ENCODE results near the gene KAT6B.

The KAT6B gene

GRCh38 chr10:74930965-74931364, 104.6 kb downstream of the KAT6B start:
- in situ Hi-C loops (cut with MboI; ENCODE audit: low sequenced_read_pairs): no loop called here
- Histone ChIP-seq H3K27me3 (ENCODE audit: low read depth) (peaks cover 15% of the 10 kb centered on the region), H3K9me3 (no peaks in the 10 kb centered on the region), H3K4me3 (no peak overlapping the region), H3K4me1 (no peaks in the 10 kb centered on the region), H3K36me3 (replicated peaks) (no peaks in the 10 kb centered on the region)
- DNase-seq (ENCODE audit: low spot score in 2 of 2): no peak

GRCh38 chr10:74932648-74933047, 106.2 kb downstream of the KAT6B start:
- in situ Hi-C loops (cut with MboI; ENCODE audit: low sequenced_read_pairs): no loop called here
- DNase-seq (ENCODE audit: low spot score in 2 of 2): no peak

GRCh38 chr10:74934100-74934812, 107.9 kb downstream of the KAT6B start:
- H3K4me3 ChIP-seq: no peak overlapping the region
- H3K9me3 ChIP-seq: no peaks in the 10 kb centered on the region
- no peaks in the 10 kb centered on the region for H3K36me3 ChIP-seq (replicated peaks)
- peaks cover 39% of the 10 kb centered on the region for H3K27me3 ChIP-seq (ENCODE audit: low read depth)
- in situ Hi-C loops (cut with MboI; ENCODE audit: low sequenced_read_pairs): no loop called here
- no peak for DNase-seq (ENCODE audit: low spot score in 2 of 2)
- no peaks in the 10 kb centered on the region for H3K4me1 ChIP-seq

More at GRCh38 chr10:74932648-74933047, 106.2 kb downstream of the KAT6B start:
- Histone ChIP-seq H3K27me3 (ENCODE audit: low read depth) (peaks cover 29% of the 10 kb centered on the region), H3K4me3 (no peak overlapping the region), H3K36me3 (replicated peaks) (no peaks in the 10 kb centered on the region), H3K4me1 (no peaks in the 10 kb centered on the region), H3K9me3 (no peaks in the 10 kb centered on the region)

DNA sequence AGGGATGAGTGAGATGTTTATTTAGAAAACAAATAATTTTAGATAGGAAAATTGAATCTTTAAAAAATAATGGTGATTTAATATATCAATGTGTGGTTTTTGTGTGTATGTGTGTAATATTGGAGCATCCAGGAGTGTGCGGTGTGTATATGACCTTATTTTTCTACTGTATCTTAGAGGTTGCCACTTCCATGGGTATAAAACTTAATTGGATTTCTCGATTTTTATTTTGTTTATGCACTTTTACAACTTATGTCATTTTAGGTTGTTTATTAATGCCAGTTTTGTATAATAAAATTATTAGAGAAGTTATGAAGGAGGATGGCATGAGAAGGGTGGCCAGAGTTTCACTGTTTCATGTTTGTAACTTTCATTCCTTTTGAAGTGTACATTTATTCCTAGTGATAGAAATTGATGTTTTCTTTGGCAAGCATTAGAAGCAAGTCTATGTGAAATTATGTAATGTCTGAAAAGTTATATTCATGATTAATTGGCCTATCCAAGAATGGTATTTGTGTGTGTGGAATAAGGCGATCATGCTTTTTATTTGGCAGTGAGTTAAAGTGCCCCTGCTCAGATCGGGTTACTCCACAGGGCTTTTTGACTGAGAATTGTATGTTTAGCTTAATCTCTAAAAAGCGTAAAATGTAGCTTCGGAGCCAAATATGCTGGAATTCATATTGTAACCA, 110.3 kb downstream of the KAT6B start:
- no peak overlapping the region for H3K4me3 ChIP-seq
- in situ Hi-C loops (cut with MboI; ENCODE audit: low sequenced_read_pairs): no loop called here
- DNase-seq (ENCODE audit: low spot score in 2 of 2): no peak
- H3K4me1 ChIP-seq: no peaks in the 10 kb centered on the region
- no peaks in the 10 kb centered on the region for H3K36me3 ChIP-seq (replicated peaks)
- no peaks in the 10 kb centered on the region for H3K9me3 ChIP-seq
- H3K27me3 ChIP-seq (ENCODE audit: low read depth): peaks cover 57% of the 10 kb centered on the region

DNA sequence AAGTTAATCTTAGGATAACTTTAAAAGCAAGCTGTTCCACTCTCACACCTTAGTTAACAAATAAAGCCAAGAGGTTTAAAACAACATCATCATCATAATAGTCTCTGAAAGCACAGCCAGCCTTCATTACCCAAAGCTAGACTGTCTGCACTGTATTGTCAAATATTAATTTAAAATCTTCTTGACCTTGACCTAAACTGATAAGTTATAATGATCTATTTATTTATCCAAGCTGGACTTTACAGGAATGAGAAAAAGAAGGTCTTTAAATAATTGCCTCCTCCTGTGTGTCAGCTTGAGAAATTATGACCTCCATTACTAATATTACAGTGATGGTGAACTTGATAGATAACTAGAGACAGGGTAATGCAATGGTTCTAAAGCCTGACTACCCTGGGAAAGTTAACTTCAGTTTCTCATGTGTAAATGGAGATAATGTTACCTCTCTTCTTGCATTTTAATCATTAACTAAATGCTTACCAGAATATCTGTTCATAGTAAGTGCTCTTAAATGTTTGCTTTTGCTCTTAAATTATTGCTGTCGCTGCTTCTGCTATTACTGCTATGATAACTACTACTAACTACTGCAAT, 111.0 kb downstream of the KAT6B start:
- no peaks in the 10 kb centered on the region for H3K9me3 ChIP-seq
- H3K27me3 ChIP-seq (ENCODE audit: low read depth): peaks cover 63% of the 10 kb centered on the region
- in situ Hi-C loops (cut with MboI; ENCODE audit: low sequenced_read_pairs): no loop called here
- no peak for DNase-seq (ENCODE audit: low spot score in 2 of 2)
- H3K4me3 ChIP-seq: no peak overlapping the region
- no peaks in the 10 kb centered on the region for H3K4me1 ChIP-seq
- H3K36me3 ChIP-seq (replicated peaks): no peaks in the 10 kb centered on the region

GRCh38 chr10:74944205-74944604, 117.8 kb downstream of the KAT6B start:
- no peak overlapping the region for H3K4me3 ChIP-seq
- H3K27me3 ChIP-seq (ENCODE audit: low read depth): peaks cover 80% of the 10 kb centered on the region
- DNase-seq (ENCODE audit: low spot score in 2 of 2): peak; percentile 24 to 38
- no peaks in the 10 kb centered on the region for H3K9me3 ChIP-seq
- in situ Hi-C loops (cut with MboI; ENCODE audit: low sequenced_read_pairs): no loop called here
- peaks cover 14% of the 10 kb centered on the region for H3K4me1 ChIP-seq
- no peaks in the 10 kb centered on the region for H3K36me3 ChIP-seq (replicated peaks)

- in situ Hi-C loops (cut with MboI; ENCODE audit: low sequenced_read_pairs): no loop called here
- no peak overlapping the region for H3K4me3 ChIP-seq
- DNase-seq (ENCODE audit: low spot score in 2 of 2): peak; percentile 78 to 100
Measured at GRCh38 chr10:74947781-74948401, 121.5 kb downstream of the KAT6B start.

DNA sequence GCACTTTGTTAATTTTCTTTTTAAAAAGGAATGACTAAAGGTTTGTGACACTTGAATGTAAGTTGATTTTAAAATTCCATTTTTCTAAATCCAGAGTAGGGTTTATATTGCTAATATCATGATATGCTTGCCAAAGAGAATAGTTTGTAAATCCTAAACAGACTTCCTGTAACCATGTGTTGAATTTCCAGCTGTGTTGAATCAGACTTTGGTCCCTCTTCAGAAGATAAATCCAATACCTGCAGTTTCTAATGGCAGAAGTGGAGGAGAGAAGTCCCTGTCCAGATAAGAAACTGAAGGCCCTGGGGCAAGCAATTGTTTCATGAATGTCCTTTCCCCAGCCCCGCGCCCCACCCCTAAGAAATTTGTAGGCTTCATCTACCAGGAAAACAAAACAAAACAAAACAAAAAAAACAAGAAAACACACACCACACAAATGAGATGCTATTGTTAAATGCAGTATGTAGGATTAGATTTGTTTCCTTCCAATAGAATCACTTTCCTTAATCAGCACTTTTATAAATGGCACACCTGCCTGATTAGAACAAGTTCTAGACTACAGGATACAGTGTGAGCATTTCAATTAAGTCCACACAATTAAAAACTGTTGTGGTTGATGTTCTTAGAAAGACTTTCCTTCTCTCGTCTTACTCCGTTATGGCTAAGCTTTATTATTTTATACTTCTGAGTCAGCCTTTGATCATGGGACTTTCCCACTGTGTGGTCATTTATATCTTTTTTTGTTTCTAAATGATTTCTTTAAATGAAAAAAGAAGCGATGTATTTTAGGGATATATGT, 122.8 kb downstream of the KAT6B start:
- in situ Hi-C loops (cut with MboI; ENCODE audit: low sequenced_read_pairs): no loop called here

More at GRCh38 chr10:74947781-74948401, 121.5 kb downstream of the KAT6B start:
- Histone ChIP-seq H3K36me3 (replicated peaks) (no peaks in the 10 kb centered on the region), H3K4me1 (peaks cover 14% of the 10 kb centered on the region), H3K9me3 (no peaks in the 10 kb centered on the region), H3K27me3 (ENCODE audit: low read depth) (peaks cover 82% of the 10 kb centered on the region)

GRCh38 chr10:74949843-74950765, 123.7 kb downstream of the KAT6B start:
- in situ Hi-C loops (cut with MboI; ENCODE audit: low sequenced_read_pairs): no loop called here
- peaks cover 22% of the 10 kb centered on the region for H3K4me1 ChIP-seq
- peaks cover 87% of the 10 kb centered on the region for H3K27me3 ChIP-seq (ENCODE audit: low read depth)
- no peaks in the 10 kb centered on the region for H3K9me3 ChIP-seq
- H3K4me3 ChIP-seq: no peak overlapping the region
- DNase-seq (ENCODE audit: low spot score in 2 of 2): no peak
- no peaks in the 10 kb centered on the region for H3K36me3 ChIP-seq (replicated peaks)

More for the DNA sequence above, 122.8 kb downstream of the KAT6B start:
- peaks cover 82% of the 10 kb centered on the region for H3K27me3 ChIP-seq (ENCODE audit: low read depth)
- DNase-seq (ENCODE audit: low spot score in 2 of 2): no peak
- no peaks in the 10 kb centered on the region for H3K36me3 ChIP-seq (replicated peaks)
- H3K4me1 ChIP-seq: peaks cover 22% of the 10 kb centered on the region
- H3K9me3 ChIP-seq: no peaks in the 10 kb centered on the region
- H3K4me3 ChIP-seq: no peak overlapping the region

DNA sequence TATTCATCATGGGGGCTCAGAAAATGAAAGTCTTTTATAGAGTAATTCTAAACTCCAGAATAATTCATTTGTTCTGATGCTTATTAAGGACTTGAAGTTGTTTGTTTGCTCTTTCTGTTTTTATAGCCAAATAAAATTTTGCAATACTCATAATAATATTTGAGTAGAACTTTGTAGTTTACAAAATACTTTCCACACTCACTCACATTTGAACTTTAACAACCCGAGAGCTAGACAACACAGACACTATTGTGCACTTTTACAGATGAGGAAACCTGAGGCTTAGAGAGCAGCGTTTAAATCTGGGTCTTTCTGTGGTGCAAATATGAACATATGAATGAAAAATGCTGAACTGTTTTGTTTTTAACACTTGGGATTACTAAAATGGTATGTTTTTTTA, 126.8 kb downstream of the KAT6B start:
- DNase-seq (ENCODE audit: low spot score in 2 of 2): no peak
- H3K4me3 ChIP-seq: no peak overlapping the region
- no peaks in the 10 kb centered on the region for H3K36me3 ChIP-seq (replicated peaks)
- H3K9me3 ChIP-seq: no peaks in the 10 kb centered on the region
- H3K27me3 ChIP-seq (ENCODE audit: low read depth): peaks cover 96% of the 10 kb centered on the region
- H3K4me1 ChIP-seq: peaks cover 14% of the 10 kb centered on the region
- in situ Hi-C loops (cut with MboI; ENCODE audit: low sequenced_read_pairs): no loop called here

DNA sequence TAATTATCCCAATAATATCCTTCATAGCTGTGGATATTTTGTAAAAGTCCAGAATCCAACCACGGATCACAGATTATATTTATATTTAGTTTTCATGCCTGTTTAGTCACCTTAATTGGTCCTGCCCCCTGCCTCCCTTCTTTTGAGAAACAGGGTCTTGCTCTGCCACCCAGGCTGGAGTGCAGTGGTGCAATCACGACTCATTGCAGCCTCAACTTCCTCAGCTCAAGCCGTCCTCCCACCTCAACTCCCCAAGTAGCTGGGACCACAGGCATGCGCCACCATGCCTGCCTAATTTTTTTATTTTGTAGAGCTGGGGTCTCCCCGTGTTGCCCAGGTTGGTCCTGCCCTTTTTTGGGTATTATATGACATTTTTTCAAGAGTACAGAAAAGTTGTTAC, 129.4 kb downstream of the KAT6B start:
- in situ Hi-C loops (cut with MboI; ENCODE audit: low sequenced_read_pairs): no loop called here
- peaks cover 8% of the 10 kb centered on the region for H3K4me1 ChIP-seq
- H3K27me3 ChIP-seq (ENCODE audit: low read depth): peaks cover 84% of the 10 kb centered on the region
- DNase-seq (ENCODE audit: low spot score in 2 of 2): no peak
- H3K36me3 ChIP-seq (replicated peaks): no peaks in the 10 kb centered on the region
- H3K4me3 ChIP-seq: no peak overlapping the region
- no peaks in the 10 kb centered on the region for H3K9me3 ChIP-seq

DNA sequence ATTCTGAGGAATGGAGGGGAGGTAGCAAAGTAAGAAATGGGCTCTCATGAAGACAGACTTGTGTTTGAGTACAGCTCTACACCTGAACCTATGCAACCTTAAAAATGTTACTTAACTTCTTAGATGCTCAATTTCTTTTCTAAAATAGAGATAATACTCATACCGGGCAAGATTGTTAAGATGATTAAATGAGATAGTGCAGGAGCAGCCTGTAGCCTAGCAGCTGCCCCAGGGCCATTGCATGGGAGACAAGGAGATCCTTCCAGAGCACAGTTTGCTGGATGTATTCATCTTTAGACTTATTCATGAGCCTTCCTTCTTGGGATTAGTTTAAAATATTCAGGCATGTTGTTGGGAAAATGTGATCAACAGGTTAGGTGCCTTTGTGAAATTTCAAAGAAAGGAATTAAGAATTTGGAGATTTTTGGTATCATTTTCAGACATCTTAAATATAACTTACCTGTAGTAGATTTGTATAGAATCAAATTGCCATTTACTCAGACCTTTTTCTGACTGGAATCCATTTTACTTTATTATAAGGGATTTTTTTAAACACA, 130.2 kb downstream of the KAT6B start:
- no peak for DNase-seq (ENCODE audit: low spot score in 2 of 2)
- no peaks in the 10 kb centered on the region for H3K9me3 ChIP-seq
- in situ Hi-C loops (cut with MboI; ENCODE audit: low sequenced_read_pairs): no loop called here

More for the DNA sequence above, 130.2 kb downstream of the KAT6B start:
- H3K4me3 ChIP-seq: no peak overlapping the region
- peaks cover 8% of the 10 kb centered on the region for H3K4me1 ChIP-seq
- H3K36me3 ChIP-seq (replicated peaks): no peaks in the 10 kb centered on the region
- H3K27me3 ChIP-seq (ENCODE audit: low read depth): peaks cover 75% of the 10 kb centered on the region
